Karpas-422 (cell line): ENCODE measurements around the gene SOCS3. TPM values are rescaled to one million over a fixed set of nuclear protein-coding genes. Genes with fewer than 3 reads are reported as not detected.

ENCODE experiments used
- DNase-seq: peaks from one replicate; pipeline ENCODE4 v3.0.0-alpha.2; 2015
- H2AFZ ChIP-seq: fragments of 200-600 bp; sonication (generic); 2 replicates; pipeline ENCODE4 v1.6.1; 2014; ENCODE audit warnings: antibody characterized with exemption, low read length, mixed read lengths
- H3K27ac ChIP-seq: fragments of 200-600 bp; sonication (generic); 2 replicates; pipeline ENCODE4 v1.5.1; 2014; ENCODE audit warnings: mild to moderate bottlenecking, low read length, moderate library complexity
- H3K27me3 ChIP-seq: fragments of 200-600 bp; sonication (generic); 2 replicates; pipeline ENCODE4 v1.6.1; 2014; ENCODE audit warnings: low read length, mixed read lengths
- H3K36me3 ChIP-seq: fragments of 200-600 bp; sonication (generic); 2 replicates; pipeline ENCODE4 v1.6.1; 2014; ENCODE audit warnings: low read length, mixed read lengths; ENCODE audit not compliant: insufficient read depth
- H3K4me1 ChIP-seq: fragments of 200-600 bp; sonication (generic); 2 replicates; pipeline ENCODE4 v1.6.1; 2014; ENCODE audit warnings: mild to moderate bottlenecking, low read length, mixed read lengths
- H3K4me2 ChIP-seq: fragments of 200-600 bp; sonication (generic); 2 replicates; pipeline ENCODE4 v1.6.1; 2014; ENCODE audit warnings: low read length, low read depth, mild to moderate bottlenecking; ENCODE audit not compliant: poor library complexity, severe bottlenecking
- H3K4me3 ChIP-seq: fragments of 200-600 bp; sonication (generic); 2 replicates; pipeline ENCODE4 v1.5.1; 2014; ENCODE audit warnings: mild to moderate bottlenecking, antibody characterized with exemption, low read length, mixed read lengths
- H3K79me2 ChIP-seq: fragments of 200-600 bp; sonication (generic); 2 replicates; pipeline ENCODE4 v1.6.1; 2014; ENCODE audit warnings: mild to moderate bottlenecking, low read length, mixed read lengths
- H3K9ac ChIP-seq: fragments of 200-600 bp; sonication (generic); 2 replicates; pipeline ENCODE4 v1.6.0; 2014; ENCODE audit warnings: low read length
- H3K9me2 ChIP-seq: fragments of 200-600 bp; sonication (generic), shearing (Covaris generic); replicated peaks from 2 replicates; pipeline ENCODE4 v1.6.0; 2014; ENCODE audit warnings: mild to moderate bottlenecking, low read length, moderate library complexity; ENCODE audit not compliant: insufficient read depth
- H3K9me3 ChIP-seq: fragments of 300-700, 200-600 bp; sonication (generic); 2 replicates; pipeline ENCODE4 v1.6.1; 2014; ENCODE audit warnings: low read length, mixed read lengths
- H4K20me1 ChIP-seq: fragments of 200-600 bp; sonication (generic); 2 replicates; pipeline ENCODE4 v1.6.1; 2014; ENCODE audit warnings: mild to moderate bottlenecking, antibody characterized with exemption, low read length, low read depth; ENCODE audit not compliant: insufficient read depth
- total RNA-seq: library from RNA; depleted of rRNA; stranded (reverse); fragments of >200 nt; shearing (Covaris generic); gene quantifications from 2 replicates; pipeline ENCODE4 v1.2.3, GENCODE V29; 2014; ENCODE audit warnings: low replicate concordance; rRNA removed

Gene SOCS3, protein sequence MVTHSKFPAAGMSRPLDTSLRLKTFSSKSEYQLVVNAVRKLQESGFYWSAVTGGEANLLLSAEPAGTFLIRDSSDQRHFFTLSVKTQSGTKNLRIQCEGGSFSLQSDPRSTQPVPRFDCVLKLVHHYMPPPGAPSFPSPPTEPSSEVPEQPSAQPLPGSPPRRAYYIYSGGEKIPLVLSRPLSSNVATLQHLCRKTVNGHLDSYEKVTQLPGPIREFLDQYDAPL
- not detected in 2 replicates for total RNA-seq

DNA sequence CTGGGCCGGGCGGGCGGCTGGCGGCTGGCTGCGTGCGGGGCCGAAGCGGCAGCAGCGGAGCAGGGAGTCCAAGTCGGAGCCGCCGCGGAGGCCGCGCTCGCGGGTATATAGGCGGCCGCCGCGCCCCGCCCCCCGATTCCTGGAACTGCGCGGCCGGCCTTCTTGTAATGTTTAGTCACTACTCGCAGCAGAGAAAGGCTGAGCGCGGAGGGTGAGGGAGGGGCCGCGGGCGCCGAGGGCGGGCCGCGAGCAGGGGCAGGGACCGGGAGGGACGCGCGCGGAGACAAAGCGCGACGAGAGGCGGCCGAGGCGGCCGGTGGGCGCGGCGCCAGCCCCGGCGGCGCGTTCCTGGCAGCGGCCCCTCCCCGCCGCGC, at the start of gene SOCS3:
Gene SOCS3 (minus strand): TSS at position 81 of the 374 bp plus-strand sequence. CDS start 982 bp downstream, outside the sequence.
- H3K4me3 ChIP-seq: peak within 1 kb of the TSS; percentile 25; the same call in 1 of the 2 replicates
- no peak within 1 kb of the TSS for H2AFZ ChIP-seq
- H4K20me1 ChIP-seq: peaks cover 17% of the 10 kb centered on the region; the same call in 1 of the 2 replicates
- peaks cover 24% of the 10 kb centered on the region for H3K4me1 ChIP-seq
- H3K9ac ChIP-seq: no peak within 1 kb of the TSS
- H3K27me3 ChIP-seq: peaks cover 3% of the 10 kb centered on the region; the same call in 1 of the 2 replicates
- H3K9me2 ChIP-seq: no peaks in the 10 kb centered on the region
- no peak within 1 kb of the TSS for H3K27ac ChIP-seq
- H3K4me2 ChIP-seq: peak within 1 kb of the TSS; percentile 42
- H3K9me3 ChIP-seq: no peaks in the 10 kb centered on the region
- peak; percentile 75 for DNase-seq
- H3K79me2 ChIP-seq: no peaks in the 10 kb centered on the region
- H3K36me3 ChIP-seq: no peaks in the 10 kb centered on the region

DNA sequence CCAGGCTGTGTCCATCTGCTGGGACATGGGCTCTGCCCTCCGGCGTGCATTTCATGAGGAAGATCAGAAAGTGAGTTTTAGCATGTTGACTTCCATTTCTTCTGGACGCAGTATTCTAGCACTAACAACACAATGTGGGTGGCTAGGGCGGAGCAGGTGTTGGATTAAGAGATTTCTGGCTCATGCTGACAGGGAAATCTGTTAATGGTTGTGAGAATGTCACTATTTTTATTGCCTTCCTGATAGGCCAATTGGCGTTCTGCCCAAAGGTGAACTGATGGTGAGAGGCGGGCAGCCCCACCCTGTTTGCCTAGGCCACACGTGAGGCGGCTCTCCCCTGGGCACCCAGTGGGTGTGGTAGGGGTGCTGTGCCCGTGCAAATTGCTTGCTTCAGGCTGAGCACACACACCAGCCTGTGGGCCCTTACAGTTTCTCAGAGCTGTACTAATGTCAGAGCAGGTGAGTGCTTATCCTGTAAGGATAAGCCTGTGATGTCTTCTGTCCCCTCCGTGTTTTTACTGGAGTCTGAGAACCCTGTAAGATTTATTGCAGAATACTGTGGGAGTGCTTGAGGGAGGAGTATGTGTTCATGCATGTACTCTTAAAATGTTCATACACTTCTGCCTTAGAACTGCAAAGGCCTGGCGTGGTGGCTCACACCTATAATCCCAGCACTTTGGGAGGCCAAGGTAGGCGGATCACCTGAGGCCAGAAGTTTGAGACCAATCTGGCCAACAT, 49.5 kb upstream of the SOCS3 start:
- Histone ChIP-seq H3K9me2 (no peaks in the 10 kb centered on the region), H3K27ac (no peak overlapping the region), H3K27me3 (no peaks in the 10 kb centered on the region), H2AFZ (no peak overlapping the region), H3K4me3 (no peak overlapping the region), H3K9me3 (no peaks in the 10 kb centered on the region), H3K4me1 (no peaks in the 10 kb centered on the region), H3K79me2 (peaks cover 38% of the 10 kb centered on the region), H4K20me1 (peaks cover 30% of the 10 kb centered on the region), H3K9ac (no peak overlapping the region), H3K4me2 (no peak overlapping the region), H3K36me3 (no peaks in the 10 kb centered on the region)
- no peak for DNase-seq

DNA sequence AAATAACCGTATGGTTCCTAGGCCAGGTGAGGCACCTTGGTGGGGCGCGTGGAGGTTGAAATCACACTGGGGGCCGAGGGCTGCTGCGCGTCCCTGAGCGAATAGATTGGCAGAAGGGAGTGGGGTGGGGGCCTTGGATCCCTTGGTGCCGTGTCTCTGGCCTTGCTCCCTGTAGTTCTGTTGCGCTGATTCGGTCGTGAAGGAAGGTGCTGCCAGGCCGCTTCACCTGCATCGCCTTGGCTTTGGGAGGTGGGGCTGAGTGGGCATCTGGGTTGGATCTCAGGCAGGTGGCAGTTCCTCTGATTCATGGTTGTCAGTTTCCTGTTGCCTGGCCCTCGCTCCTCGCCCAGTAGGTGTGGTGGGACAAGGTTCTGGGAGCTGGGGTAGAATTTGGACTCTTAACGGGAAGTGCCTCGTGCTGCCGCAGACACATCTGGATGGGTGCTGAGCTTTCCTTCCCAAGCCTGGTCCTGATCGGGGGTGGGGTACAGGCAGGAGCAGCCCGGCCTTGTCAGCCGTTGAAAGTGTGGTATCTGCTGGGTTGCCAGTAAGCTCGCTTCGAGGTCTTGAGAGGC, 48.7 kb upstream of the SOCS3 start:
- Histone ChIP-seq H3K36me3 (no peaks in the 10 kb centered on the region), H2AFZ (no peak overlapping the region), H4K20me1 (peaks cover 30% of the 10 kb centered on the region), H3K27me3 (no peaks in the 10 kb centered on the region), H3K4me3 (no peak overlapping the region), H3K9me3 (no peaks in the 10 kb centered on the region), H3K9ac (no peak overlapping the region), H3K27ac (no peak overlapping the region), H3K4me1 (no peaks in the 10 kb centered on the region), H3K9me2 (no peaks in the 10 kb centered on the region), H3K4me2 (no peak overlapping the region), H3K79me2 (peaks cover 38% of the 10 kb centered on the region)
- no peak for DNase-seq

DNA sequence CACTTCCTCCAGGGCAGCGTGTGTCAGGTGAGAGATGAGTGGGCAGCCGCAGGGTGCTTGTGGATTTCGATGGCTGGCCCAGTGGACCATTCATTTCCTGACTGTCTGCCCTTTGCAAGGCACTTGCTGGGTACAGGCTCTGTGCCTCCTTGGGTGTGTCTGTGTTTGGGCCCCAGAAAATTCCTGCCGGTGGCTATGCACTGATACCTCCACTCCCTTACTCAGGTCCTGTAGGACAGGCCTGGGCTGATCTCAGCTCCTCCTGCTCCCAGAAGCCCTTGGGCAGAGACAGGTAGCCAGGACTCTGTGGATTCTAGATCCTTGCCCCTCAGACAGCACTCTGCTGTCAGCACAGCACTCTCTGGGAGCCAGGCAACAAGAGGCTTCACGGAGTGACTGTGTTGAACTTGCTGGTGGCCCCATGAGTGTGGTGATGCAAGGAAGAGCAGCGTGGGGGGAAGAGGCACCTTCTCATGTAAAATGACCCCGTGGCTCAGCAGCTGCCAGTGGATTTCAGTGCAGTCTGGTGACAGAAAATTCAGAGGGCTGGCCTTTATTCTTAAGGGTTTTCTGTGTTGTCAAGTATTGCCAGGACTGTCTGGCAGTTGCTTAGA, 47.6 kb upstream of the SOCS3 start:
- Histone ChIP-seq H4K20me1 (peaks cover 22% of the 10 kb centered on the region), H3K9ac (no peak overlapping the region), H3K9me3 (no peaks in the 10 kb centered on the region), H3K36me3 (0 out of 2 replicates have a peak, but pooled peaks cover 2% of the 10 kb centered on the region), H3K27me3 (no peaks in the 10 kb centered on the region), H3K27ac (no peak overlapping the region), H3K4me1 (no peaks in the 10 kb centered on the region), H3K4me2 (no peak overlapping the region), H2AFZ (no peak overlapping the region), H3K9me2 (no peaks in the 10 kb centered on the region), H3K4me3 (no peak overlapping the region), H3K79me2 (peaks cover 38% of the 10 kb centered on the region)
- DNase-seq: no peak

DNA sequence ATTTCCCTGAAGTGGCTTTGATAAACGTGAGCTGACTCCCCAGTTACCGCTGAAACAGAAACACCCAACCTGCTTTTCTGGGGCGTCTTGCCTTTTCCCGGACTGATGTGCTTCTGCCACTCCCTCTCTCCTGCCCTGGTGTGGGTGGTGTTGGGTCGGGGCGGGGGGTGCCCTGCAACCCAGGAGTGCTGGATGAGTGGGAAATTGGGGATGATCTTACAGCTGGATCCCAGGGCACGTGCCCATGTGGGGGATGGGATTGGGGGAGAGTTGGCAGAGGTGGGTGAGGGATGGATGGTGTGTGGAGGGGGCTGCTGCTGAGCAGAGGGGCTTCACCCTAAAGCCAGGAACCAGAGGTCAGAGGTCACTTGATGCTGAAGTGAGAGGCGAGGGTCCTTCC, 47.0 kb upstream of the SOCS3 start:
- Histone ChIP-seq H3K4me2 (no peak overlapping the region), H3K27ac (no peak overlapping the region), H3K9ac (no peak overlapping the region), H3K36me3 (0 out of 2 replicates have a peak, but pooled peaks cover 2% of the 10 kb centered on the region), H3K4me3 (no peak overlapping the region), H3K9me3 (no peaks in the 10 kb centered on the region), H3K27me3 (no peaks in the 10 kb centered on the region), H4K20me1 (peaks cover 21% of the 10 kb centered on the region), H3K4me1 (no peaks in the 10 kb centered on the region), H2AFZ (no peak overlapping the region), H3K9me2 (no peaks in the 10 kb centered on the region), H3K79me2 (peaks cover 38% of the 10 kb centered on the region)
- DNase-seq: no peak

DNA sequence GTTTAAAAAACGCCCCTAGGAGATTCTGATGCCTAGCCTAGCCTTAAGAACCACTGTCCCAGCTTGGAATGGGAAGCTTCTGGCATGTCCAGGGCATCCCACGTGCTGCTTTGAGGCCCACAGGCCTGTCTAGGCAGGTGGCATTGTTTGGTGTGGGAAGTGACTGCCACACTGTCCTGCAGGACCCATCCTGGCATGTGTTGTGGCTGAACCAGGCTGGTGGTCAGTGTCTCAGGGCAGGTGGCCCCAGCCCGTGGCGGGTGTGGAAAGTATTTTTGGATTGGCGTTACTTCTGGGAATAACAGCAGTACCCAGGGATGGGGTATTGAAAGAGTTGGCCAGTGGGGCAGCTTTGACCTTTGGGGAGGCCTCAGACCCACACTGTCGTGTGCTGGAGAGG, 46.5 kb upstream of the SOCS3 start:
- H3K36me3 ChIP-seq: 0 out of 2 replicates have a peak, but pooled peaks cover 2% of the 10 kb centered on the region
- H3K79me2 ChIP-seq: peaks cover 38% of the 10 kb centered on the region
- DNase-seq: no peak
- no peak overlapping the region for H2AFZ ChIP-seq
- no peaks in the 10 kb centered on the region for H3K4me1 ChIP-seq
- H3K4me3 ChIP-seq: no peak overlapping the region
- no peak overlapping the region for H3K9ac ChIP-seq
- no peaks in the 10 kb centered on the region for H3K9me2 ChIP-seq
- no peak overlapping the region for H3K4me2 ChIP-seq
- H3K9me3 ChIP-seq: no peaks in the 10 kb centered on the region
- H3K27ac ChIP-seq: no peak overlapping the region
- H3K27me3 ChIP-seq: no peaks in the 10 kb centered on the region
- peaks cover 21% of the 10 kb centered on the region for H4K20me1 ChIP-seq

DNA sequence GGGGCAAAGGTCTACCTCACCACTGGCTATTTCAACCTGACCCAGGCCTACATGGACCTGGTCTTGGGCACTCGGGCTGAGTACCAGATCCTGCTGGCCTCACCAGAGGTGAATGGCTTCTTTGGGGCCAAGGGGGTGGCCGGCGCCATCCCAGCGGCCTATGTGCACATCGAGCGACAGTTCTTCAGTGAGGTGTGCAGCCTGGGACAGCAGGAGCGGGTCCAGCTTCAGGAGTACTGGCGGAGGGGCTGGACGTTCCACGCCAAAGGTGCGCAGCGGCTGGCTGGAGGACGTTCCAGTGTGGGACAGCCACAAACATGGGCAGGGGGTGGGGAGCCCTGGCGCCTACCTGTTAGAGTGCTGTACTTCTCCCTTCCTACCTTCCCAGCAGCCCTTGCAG, 43.9 kb upstream of the SOCS3 start:
- no peak for DNase-seq
- Histone ChIP-seq H2AFZ (no peak overlapping the region), H3K9me3 (no peaks in the 10 kb centered on the region), H3K27ac (no peak overlapping the region), H3K4me2 (no peak overlapping the region), H4K20me1 (peaks cover 20% of the 10 kb centered on the region), H3K9me2 (no peaks in the 10 kb centered on the region), H3K4me1 (no peaks in the 10 kb centered on the region), H3K9ac (no peak overlapping the region), H3K36me3 (peaks cover 6% of the 10 kb centered on the region; the same call in 1 of the 2 replicates), H3K27me3 (no peaks in the 10 kb centered on the region), H3K4me3 (no peak overlapping the region), H3K79me2 (peaks cover 29% of the 10 kb centered on the region)

DNA sequence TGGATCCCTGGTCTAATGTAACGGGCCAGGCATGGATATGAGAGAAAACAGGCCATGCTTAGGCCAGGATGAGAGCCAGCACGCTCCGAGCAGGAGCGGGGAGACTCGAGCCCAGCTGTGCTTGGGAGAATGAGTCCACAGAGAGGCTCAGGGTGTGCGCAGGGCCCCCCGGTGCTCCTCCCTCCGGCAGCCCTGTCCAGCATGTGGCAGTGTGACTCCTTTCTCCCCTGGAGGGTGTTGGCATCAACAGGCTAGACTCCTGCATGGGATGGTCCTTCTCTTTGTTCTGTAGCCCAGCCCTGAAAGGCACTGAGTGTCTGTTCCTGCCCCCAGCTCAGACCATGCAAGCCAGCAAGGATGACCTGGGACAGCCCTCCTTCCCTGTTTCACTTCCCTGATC, 42.0 kb upstream of the SOCS3 start:
- Histone ChIP-seq H2AFZ (no peak overlapping the region), H3K4me2 (no peak overlapping the region), H3K4me3 (no peak overlapping the region), H3K9me2 (no peaks in the 10 kb centered on the region), H3K79me2 (peaks cover 10% of the 10 kb centered on the region; the same call in 1 of the 2 replicates), H4K20me1 (0 out of 2 replicates have a peak, but pooled peaks cover 6% of the 10 kb centered on the region), H3K27me3 (no peaks in the 10 kb centered on the region), H3K9me3 (no peaks in the 10 kb centered on the region), H3K4me1 (no peaks in the 10 kb centered on the region), H3K9ac (no peak overlapping the region), H3K27ac (no peak overlapping the region), H3K36me3 (peaks cover 6% of the 10 kb centered on the region; the same call in 1 of the 2 replicates)
- no peak for DNase-seq
